C4-2B (cell line): ENCODE data around the gene R3HDM2.

Source experiments
- ZFX ChIP-seq: fragments of 450-650 bp; IDR thresholded peaks from 2 replicates; pipeline ENCODE4 v1.6.1; 2017
- TF ChIP-seq, protein P1 (sequence below): fragments of 450-650 bp; conservative IDR thresholded peaks from 2 replicates; pipeline ENCODE4 v1.5.1; 2017; ENCODE audit warnings: mild to moderate bottlenecking

GRCh38 chr12:57454213-57454565 is 23.3 kb upstream of the R3HDM2 start:
- TF ChIP-seq, protein P1, sequence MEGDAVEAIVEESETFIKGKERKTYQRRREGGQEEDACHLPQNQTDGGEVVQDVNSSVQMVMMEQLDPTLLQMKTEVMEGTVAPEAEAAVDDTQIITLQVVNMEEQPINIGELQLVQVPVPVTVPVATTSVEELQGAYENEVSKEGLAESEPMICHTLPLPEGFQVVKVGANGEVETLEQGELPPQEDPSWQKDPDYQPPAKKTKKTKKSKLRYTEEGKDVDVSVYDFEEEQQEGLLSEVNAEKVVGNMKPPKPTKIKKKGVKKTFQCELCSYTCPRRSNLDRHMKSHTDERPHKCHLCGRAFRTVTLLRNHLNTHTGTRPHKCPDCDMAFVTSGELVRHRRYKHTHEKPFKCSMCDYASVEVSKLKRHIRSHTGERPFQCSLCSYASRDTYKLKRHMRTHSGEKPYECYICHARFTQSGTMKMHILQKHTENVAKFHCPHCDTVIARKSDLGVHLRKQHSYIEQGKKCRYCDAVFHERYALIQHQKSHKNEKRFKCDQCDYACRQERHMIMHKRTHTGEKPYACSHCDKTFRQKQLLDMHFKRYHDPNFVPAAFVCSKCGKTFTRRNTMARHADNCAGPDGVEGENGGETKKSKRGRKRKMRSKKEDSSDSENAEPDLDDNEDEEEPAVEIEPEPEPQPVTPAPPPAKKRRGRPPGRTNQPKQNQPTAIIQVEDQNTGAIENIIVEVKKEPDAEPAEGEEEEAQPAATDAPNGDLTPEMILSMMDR, result no peak
- no peak for TF ChIP-seq ZFX
